Measurements from ENCODE around the gene XG.
"Not testable (repeated sequence)": the region's sequence is repeated elsewhere in the genome, so short reads cannot be mapped to it uniquely, and the experiment has no call there.

DNA sequence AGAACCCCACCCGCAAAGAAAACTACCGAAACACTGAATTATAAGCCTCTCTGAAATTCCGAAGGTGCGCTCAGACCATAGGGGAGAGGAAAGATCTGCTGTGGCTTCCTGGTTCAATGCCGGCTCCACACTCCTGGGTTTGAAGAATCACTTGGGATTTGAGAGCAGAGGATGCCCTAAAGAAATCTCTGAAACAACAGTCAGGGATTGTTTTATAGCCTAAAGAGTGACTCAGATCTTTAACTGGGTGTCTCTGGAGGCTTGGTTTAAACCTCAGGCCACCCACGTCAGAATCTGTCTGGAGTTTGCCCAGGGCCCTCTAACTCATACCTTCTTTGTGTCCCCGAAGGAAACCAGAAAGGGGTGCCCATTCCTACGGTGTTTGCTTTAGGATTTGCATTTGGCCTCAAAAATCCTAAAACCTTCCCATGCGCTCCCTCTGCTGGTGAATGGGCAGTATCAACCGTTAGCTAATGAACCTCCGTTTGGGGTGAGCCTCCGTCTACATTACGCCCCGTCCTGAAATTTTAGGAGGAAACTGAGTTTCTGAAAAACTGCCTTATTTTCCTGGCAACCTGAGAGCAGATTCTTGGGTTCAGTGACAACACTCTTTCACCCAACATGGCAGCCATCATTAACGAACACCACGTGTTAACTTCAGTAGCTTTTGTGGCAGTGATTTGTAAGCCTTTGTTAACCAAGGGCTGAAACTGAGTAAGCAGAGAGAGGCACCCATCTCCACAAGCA, 60.5 kb downstream of the XG start:
- TF ChIP-seq POLR2AphosphoS5 (IDR thresholded peaks at IDR 0.05; ENCODE audit: low read depth, low read length); TAF1 (IDR thresholded peaks at IDR 0.05; ENCODE audit: borderline replicate concordance, low read depth, low read length); POLR2A (IDR thresholded peaks at IDR 0.05; ENCODE audit: low read depth, low read length): not testable (repeated sequence)
